Hematopoietic multipotent progenitor cell treated with erythropoietin and hydrocortisone succinate and interleukin-3 and kit ligand, for 6 days (in vitro differentiated cells): Measurements from ENCODE around the gene CEP85.

Source experiments
- DNase-seq: peaks from one replicate; pipeline ENCODE4 v3.0.0-alpha.2; 2015

CEP85 gene

GRCh38 chr1:26318338-26319064 lies 84.5 kb downstream of the CEP85 start:
- peak; percentile 57 for DNase-seq

DNA sequence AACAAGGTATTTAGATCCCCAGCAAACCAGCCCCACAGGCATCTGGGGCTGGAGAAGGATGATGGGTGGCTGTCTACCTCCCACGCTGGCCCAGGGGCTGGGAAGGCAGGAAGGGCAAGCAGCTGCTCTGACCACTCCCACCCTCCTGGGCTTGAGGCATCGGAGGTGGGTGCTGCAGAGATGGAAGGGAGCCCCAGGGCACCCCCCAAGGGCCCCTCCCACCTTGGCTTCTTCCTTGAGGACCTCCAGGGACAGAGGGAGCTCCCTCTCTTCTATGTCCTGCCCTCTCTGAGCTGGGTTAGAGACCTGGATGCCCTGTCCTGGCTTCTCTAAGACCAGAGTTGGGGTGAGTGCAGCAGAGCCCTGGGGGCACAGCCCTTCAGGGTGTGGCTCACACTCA lies 86.9 kb downstream of the CEP85 start:
- no peak for DNase-seq

- peak; percentile 96 for DNase-seq
Observed at GRCh38 chr1:26321315-26322041, 87.5 kb downstream of the CEP85 start.

DNA sequence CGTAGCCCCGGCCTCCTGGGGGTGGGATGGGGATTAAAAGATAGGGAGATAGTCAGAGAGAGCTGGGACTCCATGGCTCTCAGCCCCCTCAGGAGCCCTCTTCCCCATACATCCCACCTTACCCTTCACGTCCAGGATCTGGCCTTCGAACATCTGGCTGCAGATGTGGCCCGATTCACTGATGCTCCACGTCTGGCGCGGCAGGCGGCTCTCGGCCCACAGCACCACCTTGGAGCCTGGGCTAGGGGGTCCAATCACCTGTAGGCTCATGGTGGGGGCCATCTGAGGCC lies 88.0 kb downstream of the CEP85 start:
- no peak for DNase-seq

GRCh38 chr1:26323382-26323781 lies 89.4 kb downstream of the CEP85 start:
- no peak for DNase-seq

GRCh38 chr1:26324550-26324949 lies 90.5 kb downstream of the CEP85 start:
- no peak for DNase-seq

- no peak for DNase-seq
Observed at GRCh38 chr1:26327956-26328362, 94.0 kb downstream of the CEP85 start.
